GM12891 (cell line): ENCODE data around the gene ACE.

Experiments used
- PAX5 ChIP-seq: IDR thresholded peaks from 2 replicates; pipeline ENCODE4 v1.6.1; 2011; ENCODE audit warnings: low read length, moderate library complexity, mild to moderate bottlenecking; ENCODE audit not compliant: insufficient read depth, severe bottlenecking
- POLR2A ChIP-seq: IDR thresholded peaks from 2 replicates; pipeline ENCODE4 v1.6.1; 2011; ENCODE audit warnings: low read depth, low read length, control low read depth
- POLR2AphosphoS5 ChIP-seq: IDR thresholded peaks from 2 replicates; pipeline ENCODE4 v1.6.1; 2011; ENCODE audit warnings: low read depth, low read length, control low read depth
- POU2F2 ChIP-seq: IDR thresholded peaks from 2 replicates; pipeline ENCODE4 v1.6.1; 2011; ENCODE audit warnings: low read depth, mild to moderate bottlenecking, control low read depth, low read length, moderate library complexity
- SPI1 ChIP-seq: IDR thresholded peaks from 2 replicates; pipeline ENCODE4 v1.6.1; 2011; ENCODE audit warnings: low read depth, low read length, control low read depth
- TAF1 ChIP-seq: IDR thresholded peaks from 2 replicates; pipeline ENCODE4 v1.6.1; 2011; ENCODE audit warnings: low read depth, low read length, control low read depth

GRCh38 chr17:63455417-63455816, 21.4 kb upstream of the ACE start:
- TF ChIP-seq POLR2AphosphoS5 (no peak), POLR2A (no peak), PAX5 (no peak), SPI1 (no peak), TAF1 (no peak), POU2F2 (no peak)
